ENCODE data around the gene UPK3B.
"Not testable (repeated sequence)": the region's sequence is repeated elsewhere in the genome, so short reads cannot be mapped to it uniquely, and the experiment has no call there.

UPK3B gene

DNA sequence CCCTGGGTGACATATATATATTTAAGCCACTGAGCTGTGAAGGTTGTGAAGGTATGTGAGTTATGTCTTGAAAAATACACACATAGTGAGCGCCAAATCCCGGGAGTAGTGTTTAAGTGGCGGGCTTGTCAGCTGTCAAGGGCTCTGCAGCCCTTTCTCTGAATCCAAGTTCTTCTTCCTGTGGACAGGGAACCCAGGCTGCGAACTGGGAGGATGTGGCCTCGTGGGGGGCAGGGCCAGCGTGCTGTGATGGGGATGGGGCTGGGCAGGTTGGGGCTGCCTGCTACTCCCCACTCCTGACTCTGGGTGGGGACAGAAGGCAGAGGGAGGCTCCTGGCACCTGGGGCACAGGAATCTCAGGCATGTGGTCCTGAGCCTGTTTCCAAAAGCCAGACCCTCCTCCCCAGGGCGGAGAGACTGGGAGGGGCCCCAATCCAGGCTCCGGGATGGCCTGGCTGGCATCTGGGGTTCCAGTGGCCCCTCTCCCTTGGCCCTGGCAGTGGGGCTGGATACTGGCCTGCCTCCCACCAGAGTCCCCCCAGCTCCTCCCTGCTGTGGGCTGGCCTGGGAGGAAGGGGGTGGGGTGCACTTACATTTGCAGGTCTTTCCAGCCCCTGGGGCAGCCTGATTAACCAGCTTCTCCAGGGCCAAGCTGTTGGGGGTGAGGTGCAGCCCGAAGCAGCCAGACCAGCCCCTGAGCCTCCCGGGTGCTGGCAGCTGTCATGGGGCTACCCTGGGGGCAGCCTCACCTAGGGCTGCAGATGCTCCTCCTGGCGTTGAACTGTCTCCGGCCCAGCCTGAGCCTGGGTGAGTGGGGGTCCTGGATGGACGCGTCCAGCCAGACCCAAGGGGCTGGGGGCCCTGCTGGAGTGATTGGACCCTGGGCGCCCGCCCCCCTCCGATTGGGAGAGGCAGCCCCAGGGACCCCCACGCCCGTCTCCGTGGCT, at the start of gene UPK3B:
Gene UPK3B (plus strand): TSS at position 622 of the 947 bp plus-strand sequence. CDS start 101 bp downstream, at position 723.
- DNase-seq = no peak

DNA sequence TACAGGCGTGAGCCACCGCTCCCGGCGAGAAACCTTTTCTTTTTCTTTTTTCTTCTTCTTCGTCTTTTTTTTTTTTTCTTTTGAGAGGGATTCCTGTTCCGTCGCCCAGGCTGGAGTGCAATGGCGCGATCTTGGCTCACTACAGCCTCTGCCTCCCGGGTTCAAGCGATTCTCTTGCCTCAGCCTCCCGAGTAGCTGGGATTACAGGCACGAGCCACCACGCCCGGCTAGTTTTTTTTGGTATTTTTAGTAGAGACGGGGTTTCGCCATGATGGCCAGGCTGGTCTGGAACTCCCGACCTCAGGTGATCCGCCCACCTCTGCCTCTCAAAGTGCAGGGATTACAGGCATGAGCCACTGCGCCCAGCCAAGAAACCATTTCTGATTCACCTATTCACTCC, 49.6 kb upstream of the UPK3B start:
- DNase-seq = not testable (repeated sequence)

DNA sequence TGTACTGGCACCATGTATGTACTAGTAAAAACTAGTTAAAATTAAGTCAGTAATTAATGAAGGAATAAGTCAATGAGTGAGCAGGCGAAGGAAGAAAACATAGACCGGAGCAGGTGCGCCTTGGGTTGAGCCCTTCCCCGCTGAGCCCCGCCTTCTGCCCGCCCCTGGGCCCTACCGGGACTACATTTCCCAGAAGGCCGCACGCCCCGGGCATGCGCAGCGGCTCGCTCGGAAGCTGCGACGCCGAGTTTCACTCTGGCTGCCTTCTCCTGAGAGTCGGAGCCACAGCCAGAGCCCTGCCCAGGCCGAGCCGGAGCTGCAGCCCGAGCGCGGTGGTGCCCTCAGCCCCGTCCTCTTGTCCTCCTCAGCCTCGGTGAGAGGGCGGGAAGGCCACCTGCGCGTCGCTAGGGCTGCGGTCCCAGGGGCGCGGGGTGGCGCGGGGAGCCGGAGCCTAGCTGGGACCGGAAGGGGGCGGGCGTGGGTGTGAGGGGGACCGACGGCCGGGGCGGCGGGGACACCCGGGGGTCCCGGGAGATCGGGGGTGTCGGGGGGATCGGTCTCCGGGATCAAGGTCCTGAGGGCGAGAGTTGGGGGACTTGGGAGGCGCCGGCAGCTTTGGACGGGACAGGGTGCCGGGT, 48.8 kb upstream of the UPK3B start, which contains the start of gene DTX2:
Gene DTX2 (plus strand): TSS at position 246 of the 638 bp plus-strand sequence. CDS start 18,801 bp downstream, outside the sequence.
- DNase-seq = not testable (repeated sequence)

DNA sequence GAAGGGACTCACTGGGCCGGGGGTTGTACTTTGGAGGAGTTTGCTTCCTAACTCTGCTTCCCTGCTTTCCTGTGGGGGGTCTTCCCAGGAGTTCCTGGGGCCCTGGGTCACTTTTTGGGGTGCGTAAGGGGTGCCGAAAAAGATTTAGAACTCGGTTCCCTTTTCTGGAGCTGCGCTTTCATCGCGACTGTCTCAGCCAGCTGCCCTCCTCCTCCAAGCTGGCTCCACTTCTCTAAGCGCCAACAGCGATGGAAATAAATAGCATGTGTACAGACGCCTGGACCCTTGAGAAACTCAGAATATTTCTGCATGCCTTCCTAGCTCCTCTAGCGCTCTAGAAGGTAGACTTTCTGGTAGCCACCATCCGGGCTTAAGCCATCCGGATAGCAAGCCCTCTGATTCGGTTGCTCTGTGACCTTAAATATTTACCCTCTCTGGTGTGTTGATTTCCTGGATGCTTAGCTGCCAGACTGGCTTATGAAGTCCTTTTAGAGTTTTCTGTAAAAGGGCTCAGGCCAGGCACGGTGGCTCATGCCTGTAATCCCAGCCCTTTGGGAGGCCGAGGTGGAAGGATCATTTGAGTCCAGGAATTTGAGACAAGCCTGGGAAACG, 48.0 kb upstream of the UPK3B start:
- DNase-seq = not testable (repeated sequence)

DNA sequence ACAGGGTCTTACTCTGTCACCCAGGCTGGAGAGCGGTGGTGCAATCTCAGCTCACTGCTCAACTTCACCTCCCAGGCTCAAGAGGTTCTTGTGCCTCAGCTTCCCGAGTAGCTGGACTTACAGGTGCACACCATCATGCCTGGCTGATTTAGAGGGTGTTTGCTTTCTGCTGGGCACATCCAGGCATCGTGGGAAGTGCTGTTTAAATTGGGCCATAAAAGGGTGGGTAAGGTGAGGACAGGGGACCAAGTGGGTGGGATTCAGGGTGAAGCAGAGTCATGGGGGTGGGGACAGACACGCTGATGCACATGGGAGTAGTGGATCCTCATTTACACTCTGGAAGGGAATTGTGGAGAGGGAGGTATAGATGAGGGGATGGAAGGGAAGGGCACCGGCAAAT, 45.4 kb upstream of the UPK3B start:
- DNase-seq = not testable (repeated sequence)

DNA sequence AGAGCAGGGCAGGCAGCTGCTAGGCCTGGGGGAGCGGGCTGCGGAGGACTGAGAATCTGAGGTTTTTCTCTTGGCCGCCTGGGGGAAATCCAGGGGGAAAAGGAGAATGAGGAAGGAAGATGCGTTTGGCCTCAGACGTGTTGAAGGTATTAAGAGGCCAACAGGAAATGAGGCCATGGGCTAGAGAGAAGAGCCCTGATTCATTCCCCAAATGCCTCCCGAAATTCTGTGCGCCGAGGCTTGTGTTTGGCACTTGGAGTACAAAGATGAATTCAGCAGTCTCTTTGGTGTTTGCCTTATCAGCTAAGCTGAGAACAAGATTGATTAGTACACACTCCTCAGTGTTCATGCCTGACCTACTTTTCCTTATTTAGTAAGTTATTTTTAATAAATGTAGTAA, 44.4 kb upstream of the UPK3B start:
- not testable (repeated sequence) for DNase-seq

DNA sequence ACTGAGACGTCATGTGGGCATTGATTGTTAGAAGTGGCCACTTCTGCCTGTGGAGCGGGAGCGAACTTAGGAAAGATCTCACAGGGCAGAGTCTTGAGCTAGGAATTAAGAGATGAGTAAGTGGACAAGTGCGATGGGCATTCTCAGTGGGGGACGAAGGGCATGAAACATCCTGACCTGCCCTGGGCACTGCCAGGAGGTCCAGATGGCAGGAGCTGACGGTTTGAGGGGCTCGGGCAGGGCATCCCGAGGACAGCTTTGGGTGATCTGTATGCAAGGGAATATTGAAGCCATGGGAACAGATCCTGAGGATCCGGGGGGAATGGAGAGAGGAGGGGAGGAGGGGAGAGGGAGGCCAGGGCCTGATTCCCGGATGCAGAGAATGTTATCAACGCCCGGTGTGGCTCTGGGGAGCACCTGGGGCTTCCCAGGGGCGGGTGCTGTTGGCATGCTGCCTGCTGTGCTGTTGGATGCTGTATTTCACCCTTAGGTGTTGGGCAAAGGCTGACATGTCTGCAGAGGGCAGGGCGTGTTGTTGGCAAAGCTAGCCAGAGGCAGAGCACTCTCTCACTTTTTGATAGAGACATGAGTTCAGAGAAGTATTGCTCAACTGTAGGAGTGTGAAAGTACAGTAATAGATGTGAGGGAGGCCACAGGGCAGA, 42.5 kb upstream of the UPK3B start:
- DNase-seq = not testable (repeated sequence)

DNA sequence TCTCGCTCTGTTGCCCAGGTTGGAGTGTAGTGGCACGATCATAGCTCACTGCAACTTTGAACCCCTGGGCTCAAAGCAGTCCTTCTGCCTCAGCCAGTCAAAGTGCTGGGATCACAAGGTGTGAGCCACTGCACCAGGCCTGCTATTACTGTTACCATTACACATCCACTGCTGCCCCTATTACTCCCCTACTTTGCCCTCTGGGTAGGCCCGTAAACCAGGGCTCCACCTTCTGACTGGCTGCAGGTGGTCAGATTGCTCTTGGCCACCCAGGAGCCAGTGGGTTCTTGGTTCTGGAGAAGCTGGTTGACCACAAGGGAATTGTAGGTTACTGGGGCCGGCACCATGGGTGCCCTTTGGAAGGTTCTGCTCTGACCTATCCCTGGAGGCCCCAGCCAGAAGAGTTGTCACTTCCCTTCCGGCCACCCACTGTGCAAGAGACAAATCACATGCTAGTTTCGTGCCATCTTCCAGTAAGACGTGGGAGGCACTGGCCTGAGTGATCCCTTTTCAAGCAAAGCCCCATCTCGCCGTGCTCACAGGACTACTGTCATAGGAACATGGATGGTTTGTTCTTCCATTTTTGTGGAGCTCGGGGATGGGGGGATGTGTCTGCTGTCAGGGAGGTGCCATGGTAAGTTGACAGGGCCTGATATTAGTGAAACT, 38.7 kb upstream of the UPK3B start:
- not testable (repeated sequence) for DNase-seq

DNA sequence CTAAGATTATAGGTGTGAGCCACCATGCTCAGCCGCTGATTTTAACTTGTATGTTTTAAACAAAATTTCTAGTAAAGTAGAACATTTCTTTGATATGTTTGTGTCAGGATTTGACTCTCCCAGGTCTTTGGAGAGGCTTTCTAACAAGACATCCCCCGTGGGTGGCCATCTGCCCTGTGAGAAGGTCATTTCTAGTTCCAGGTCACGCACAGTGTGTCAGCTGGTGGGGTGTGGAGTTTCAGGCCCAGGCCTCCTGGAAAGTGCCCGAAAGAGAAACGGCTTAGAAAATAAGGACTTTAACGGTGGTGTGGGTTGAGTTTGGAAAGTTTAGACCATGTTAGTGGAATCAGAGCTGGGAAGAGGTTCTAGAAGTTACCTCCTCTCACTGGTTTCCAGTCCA, 37.3 kb upstream of the UPK3B start:
- DNase-seq = not testable (repeated sequence)

DNA sequence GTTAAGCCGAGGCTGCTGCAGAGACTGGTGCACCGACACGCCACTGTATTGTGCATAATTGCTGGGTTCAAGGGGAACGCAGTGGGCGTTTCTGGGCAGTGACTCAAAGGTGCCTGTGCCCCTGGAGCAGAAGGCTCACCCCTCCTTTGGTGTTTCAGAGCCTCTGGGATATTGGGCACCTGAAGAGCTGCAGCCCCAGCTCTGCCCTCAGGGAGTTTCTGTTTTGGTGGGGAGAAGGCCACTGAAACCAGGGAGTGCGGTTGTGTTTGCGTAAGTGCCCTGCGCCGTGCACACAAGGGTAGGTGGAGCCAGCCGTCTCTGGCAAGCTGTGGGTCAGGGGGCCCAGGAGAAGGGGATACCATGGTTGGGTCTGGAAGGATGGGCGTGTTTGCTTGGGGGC, 34.1 kb upstream of the UPK3B start:
- DNase-seq = not testable (repeated sequence)

DNA sequence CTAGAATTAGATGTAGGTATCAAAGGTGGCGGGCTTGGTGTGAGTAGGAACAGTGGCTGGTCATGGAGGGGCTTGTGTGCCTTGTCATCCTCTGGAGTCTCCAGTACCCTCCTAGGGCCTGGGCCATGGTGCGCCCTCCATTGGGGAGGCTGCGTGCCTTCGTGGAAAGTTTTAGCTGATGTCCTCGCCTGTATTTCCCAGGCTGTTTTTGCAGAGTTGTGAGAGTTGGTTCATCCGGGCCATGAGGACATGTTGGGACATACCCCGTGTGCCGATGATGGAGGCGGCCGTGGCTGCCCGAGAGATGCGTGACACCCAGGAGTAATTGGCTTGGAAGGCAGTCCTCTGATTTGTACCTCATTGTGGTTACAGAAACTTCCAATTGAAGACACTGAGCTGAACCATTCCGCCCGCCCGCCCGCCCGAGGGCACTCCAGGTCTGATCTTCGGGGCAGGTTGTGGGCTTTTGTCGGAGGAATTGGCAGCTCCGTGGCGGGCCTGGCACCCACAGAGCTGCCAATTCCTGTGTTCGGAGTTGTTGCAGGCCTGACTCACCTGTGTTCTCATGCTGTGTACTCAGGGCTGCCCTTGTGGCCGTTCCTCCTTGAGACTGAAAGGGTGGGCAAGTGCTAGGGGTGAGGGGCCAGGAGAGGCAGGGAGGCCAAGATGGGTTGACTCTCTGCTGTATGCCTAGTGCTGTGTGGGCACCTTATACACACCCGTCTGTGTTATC, 33.4 kb upstream of the UPK3B start:
- not testable (repeated sequence) for DNase-seq

DNA sequence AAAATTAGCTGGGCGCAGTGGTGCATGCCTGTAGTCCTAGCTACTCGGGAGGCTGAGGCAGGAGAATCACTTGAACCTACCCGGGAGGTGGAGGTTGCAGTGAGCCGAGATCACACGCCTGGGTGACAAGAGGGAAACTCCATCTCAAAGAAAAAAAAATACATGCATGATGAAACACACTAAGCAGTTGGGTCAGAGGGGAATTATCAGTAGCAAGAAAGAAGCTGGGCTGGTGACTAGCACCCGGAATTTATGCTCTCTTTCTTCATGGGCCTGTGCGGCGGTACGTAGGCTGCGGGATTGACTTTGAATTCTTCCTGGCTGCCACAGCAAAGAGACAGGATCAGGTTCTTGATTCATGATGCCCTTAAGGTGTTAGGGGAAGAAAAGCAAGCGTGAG, 30.7 kb upstream of the UPK3B start:
- not testable (repeated sequence) for DNase-seq

DNA sequence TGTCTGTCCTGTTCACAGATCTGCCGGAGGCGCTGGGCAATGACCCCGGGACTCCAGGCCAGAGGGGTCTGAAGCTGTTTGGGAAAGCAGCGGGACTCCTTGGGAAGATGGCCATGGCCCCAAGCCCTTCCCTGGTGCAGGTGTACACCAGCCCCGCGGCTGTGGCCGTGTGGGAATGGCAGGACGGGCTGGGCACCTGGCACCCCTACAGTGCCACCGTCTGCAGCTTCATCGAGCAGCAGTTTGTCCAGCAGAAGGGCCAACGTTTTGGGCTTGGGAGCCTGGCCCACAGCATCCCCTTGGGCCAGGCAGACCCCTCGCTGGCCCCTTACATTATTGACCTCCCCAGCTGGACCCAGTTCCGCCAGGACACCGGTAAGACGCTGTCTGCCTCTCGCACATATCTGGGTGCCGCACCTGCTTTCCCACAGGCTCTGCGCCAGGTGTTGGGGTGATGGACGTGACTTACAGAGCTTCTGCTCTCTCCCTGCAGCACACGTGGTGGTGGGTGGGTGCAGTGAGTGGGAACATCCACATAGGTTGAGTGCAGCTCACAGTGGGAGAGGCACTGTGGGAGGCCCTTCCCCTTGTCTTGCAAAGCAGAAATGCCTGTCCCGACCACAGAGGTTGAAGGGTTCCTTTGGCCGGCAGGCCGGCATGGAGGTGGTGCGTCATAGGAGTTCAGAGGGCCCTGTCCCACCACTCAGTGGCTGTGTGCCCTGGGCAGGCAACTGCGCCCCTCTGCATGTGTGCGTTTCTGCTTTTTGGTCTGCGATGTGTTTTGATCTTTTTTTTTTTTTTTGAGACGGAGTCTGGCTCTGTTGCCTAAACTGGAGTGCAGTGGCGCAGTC, 29.7 kb upstream of the UPK3B start:
- not testable (repeated sequence) for DNase-seq

DNA sequence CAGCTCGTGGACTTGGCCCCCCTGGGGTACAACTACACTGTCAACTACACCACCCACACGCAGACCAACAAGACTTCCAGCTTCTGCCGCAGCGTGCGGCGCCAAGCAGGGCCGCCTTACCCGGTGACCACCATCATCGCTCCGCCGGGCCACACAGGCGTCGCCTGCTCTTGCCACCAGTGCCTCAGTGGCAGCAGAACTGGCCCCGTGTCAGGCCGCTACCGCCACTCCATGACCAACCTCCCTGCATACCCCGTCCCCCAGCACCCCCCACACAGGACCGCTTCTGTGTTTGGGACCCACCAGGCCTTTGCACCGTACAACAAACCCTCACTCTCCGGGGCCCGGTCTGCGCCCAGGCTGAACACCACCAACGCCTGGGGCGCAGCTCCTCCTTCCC, 27.7 kb upstream of the UPK3B start:
- not testable (repeated sequence) for DNase-seq

DNA sequence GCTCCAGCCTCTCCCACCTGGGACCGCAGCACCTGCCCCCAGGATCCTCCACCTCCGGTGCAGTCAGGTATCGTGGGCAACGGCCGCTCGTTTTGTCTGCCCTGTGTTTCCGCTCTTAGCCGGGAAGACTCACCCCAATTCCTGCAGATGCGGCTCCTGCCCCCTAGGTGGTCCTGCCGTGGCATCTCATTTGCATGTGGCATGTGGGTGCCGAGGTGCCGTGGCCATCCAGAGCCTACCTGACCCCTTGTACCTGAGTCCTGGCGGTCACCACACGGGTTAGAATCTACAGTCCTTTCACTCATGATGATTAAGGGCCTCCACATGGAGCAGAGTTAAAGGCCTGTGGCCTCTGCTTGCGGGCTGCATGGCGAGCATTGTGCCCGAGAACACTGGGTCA, 27.3 kb upstream of the UPK3B start:
- DNase-seq = not testable (repeated sequence)

DNA sequence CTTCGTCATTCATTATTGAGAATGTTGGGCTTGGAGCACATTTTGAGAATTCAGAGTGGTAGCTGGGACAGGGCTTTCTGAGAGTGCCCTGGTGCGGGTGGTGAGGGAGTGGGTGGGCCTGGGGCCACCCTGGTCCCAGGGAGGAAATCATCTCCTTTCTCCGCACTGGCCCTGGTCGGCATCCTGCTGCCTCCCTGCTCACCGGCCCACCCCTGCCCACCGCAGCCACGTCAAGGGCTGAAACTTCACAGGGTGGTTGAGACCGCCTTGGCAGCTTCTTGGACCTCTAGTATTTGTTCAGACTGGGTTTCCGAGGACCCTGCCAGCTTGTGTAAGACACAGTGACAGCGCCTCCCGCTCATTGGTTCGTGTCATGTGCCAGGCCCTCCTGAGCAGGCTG, 25.9 kb upstream of the UPK3B start:
- DNase-seq = not testable (repeated sequence)

DNA sequence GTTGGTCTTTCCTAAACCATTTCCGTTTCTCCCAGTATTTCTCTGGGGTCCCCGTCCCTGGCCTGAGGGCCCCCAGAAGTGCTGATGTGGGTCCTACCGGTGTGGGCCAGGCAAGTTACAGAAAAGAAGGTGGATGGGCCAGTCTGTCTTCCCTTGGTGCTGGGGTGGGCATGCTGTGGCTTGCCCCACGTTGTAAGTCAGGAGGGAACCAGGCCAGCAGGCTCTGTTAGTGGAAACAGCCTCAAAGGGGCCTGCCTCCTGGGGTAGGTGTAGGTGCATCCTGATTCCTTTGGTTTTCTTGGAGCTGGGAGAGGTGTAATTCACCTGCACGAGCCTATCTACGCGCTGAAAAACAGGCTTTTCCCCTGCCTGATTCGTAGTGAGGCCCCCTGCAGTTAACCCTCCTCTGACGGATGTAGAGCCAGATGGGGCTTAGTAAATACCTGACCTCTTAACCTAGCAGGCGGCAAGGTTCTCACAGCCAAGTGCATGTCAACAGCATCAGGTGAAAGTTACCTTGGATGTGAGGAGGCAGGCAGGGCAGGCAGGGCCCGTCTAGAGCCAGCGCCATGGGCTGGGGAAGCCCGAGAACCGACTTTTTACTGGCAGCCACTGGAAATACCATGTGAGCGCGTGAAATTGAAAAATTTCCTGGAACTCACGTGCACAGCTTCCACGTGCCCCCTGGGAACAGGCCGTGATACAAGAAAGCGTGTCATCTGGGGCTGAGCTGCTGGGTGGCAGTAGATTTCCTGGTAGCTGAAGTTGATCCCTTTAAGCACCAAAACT, 24.3 kb upstream of the UPK3B start:
- not testable (repeated sequence) for DNase-seq

DNA sequence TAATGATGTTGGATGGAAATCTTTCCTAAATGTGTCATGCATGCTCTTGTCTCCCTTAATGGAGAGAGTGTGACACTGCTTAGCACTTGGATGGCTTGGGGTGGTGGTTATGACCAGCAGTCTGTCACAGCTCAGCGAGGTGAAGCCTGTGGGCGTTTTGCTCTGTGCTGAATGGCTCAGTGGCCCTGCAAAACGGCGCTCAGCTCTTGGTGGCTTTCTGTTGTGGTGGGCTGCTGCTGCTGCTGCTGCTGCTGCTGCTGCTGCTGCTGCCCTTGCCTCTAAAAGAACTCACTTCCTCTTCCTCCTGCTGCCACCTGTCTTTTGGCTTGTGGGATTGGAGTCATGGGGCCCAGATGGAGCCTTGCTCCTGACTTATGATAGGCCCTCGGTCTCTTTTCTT, 23.7 kb upstream of the UPK3B start:
- not testable (repeated sequence) for DNase-seq

DNA sequence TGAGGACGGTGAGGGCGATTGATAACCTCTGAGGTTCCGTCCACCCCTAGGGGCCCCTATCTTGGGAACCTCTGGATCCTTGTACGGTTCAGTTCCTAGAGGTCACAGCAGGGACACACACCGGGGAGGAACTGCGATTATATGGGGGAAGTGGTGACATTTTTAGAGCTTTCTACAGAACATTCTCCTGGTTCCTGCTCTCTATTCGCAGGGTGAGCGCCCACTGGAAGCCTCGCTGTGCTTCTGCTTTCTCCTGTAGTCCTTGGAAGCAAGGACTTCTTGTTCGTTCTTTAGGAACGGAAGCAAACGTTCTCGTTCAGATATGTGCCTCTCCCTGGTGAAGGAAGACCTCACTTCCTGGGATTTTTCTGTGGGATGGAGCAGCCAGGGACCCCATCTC, 22.4 kb upstream of the UPK3B start:
- DNase-seq = not testable (repeated sequence)

DNA sequence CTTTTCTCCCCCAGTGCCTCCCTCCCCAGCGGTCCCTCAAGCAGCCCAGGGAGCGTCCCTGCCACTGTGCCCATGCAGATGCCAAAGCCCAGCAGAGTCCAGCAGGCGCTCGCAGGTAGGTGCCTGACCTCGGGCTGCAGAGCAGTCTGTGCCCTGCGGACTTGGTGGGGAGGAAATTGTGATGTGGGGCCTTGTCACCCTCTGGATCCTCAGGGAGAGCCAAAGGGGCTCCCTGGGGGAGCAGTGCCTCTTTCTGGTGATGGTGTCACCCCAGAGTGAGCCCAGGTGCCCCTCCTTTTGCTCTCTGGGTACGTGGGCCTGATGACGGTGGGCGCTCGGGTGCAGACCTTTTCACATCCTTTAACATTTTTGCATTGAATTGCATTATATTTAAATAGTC, 18.2 kb upstream of the UPK3B start:
- DNase-seq = not testable (repeated sequence)
